NCI-H2107 treated with DMSO at 0.1 percent for 48 hours (cell line): ENCODE results near the gene B3GALT4.

Experiments used
- DNase-seq: peaks from one replicate; lab custom pipeline; 2025; ENCODE audit not compliant: unreplicated experiment; lab: John Stamatoyannopoulos, UW

B3GALT4 gene

GRCh38 chr6:33314943-33315792, 38.2 kb downstream of the B3GALT4 start:
- DNase-seq = no peak

GRCh38 chr6:33315793-33316602, 39.1 kb downstream of the B3GALT4 start:
- DNase-seq = no peak

- no peak for DNase-seq
Observed at GRCh38 chr6:33316603-33317418, 39.9 kb downstream of the B3GALT4 start.

- no peak for DNase-seq
Observed at GRCh38 chr6:33317419-33317668, 40.4 kb downstream of the B3GALT4 start.

- DNase-seq = peak; percentile 79
Observed at GRCh38 chr6:33317669-33318425, 40.9 kb downstream of the B3GALT4 start, which contains the start of gene ZBTB22. ZBTB22 (minus strand) TSS chr6:33317744; CDS start chr6:33316916, 828 bp downstream.

- DNase-seq = no peak
Observed at GRCh38 chr6:33318426-33319073, 41.6 kb downstream of the B3GALT4 start.

GRCh38 chr6:33319939-33320314, 43.0 kb downstream of the B3GALT4 start:
- no peak for DNase-seq

GRCh38 chr6:33320315-33321181, 43.6 kb downstream of the B3GALT4 start:
- no peak for DNase-seq

- DNase-seq = no peak
Observed at GRCh38 chr6:33321227-33321626, 44.3 kb downstream of the B3GALT4 start.

GRCh38 chr6:33323623-33323948, 46.7 kb downstream of the B3GALT4 start:
- no peak for DNase-seq

GRCh38 chr6:33324125-33324524, 47.2 kb downstream of the B3GALT4 start:
- DNase-seq = no peak
